Measurements from ENCODE around the gene USP4.
A peak's percentile ranks its signal among the peaks of the same experiment; 100 is the strongest.

The USP4 gene

GRCh38 chr3:49294343-49294742, 45.5 kb downstream of the USP4 start:
- DNase-seq, result no peak

- no peak for DNase-seq
Observed at GRCh38 chr3:49283997-49284396, 55.9 kb downstream of the USP4 start.

- no peak for DNase-seq
Observed at GRCh38 chr3:49279376-49279775, 60.5 kb downstream of the USP4 start.

- DNase-seq, result no peak
Observed at GRCh38 chr3:49278548-49278947, 61.3 kb downstream of the USP4 start.

GRCh38 chr3:49277383-49277775, 62.5 kb downstream of the USP4 start:
- DNase-seq, result no peak

GRCh38 chr3:49276475-49277382, 63.1 kb downstream of the USP4 start, which contains the start of gene C3orf62:
C3orf62 (minus strand) TSS chr3:49277232; CDS start chr3:49276872, 360 bp downstream.
- peak; percentile 44 for DNase-seq

- DNase-seq, result no peak
Observed at GRCh38 chr3:49273825-49274532, 65.9 kb downstream of the USP4 start.

- DNase-seq, result no peak
Observed at GRCh38 chr3:49271047-49271446, 68.8 kb downstream of the USP4 start.

- no peak for DNase-seq
Observed at GRCh38 chr3:49270156-49270500, 69.7 kb downstream of the USP4 start.

- DNase-seq, result no peak
Observed at GRCh38 chr3:49269443-49270155, 70.3 kb downstream of the USP4 start.

- no peak for DNase-seq
Observed at GRCh38 chr3:49266410-49267095, 73.3 kb downstream of the USP4 start.

- no peak for DNase-seq
Observed at GRCh38 chr3:49265661-49266386, 74.0 kb downstream of the USP4 start.

- no peak for DNase-seq
Observed at GRCh38 chr3:49263159-49263889, 76.5 kb downstream of the USP4 start.

GRCh38 chr3:49260806-49261324, 79.0 kb downstream of the USP4 start:
- DNase-seq, result no peak

- no peak for DNase-seq
Observed at GRCh38 chr3:49257187-49257586, 82.7 kb downstream of the USP4 start.

GRCh38 chr3:49255718-49256511, 83.9 kb downstream of the USP4 start:
- no peak for DNase-seq

- DNase-seq, result no peak
Observed at GRCh38 chr3:49255112-49255511, 84.7 kb downstream of the USP4 start.

- no peak for DNase-seq
Observed at GRCh38 chr3:49253512-49253911, 86.3 kb downstream of the USP4 start.

GRCh38 chr3:49248840-49249227, 91.0 kb downstream of the USP4 start:
- DNase-seq, result no peak

GRCh38 chr3:49244581-49245205, 95.2 kb downstream of the USP4 start:
- DNase-seq, result no peak
